Neural cell (in vitro differentiated cells): ENCODE measurements around the gene TRMT11.

Source experiments
- CTCF ChIP-seq: fragments of 450-650 bp; IDR thresholded peaks from 2 replicates; pipeline ENCODE4 v1.5.1; 2014; ENCODE audit warnings: antibody characterized with exemption, mild to moderate bottlenecking, moderate library complexity; ENCODE audit not compliant: poor library complexity, severe bottlenecking
- EP300 ChIP-seq: fragments of 450-650 bp; conservative IDR thresholded peaks from 2 replicates; pipeline ENCODE4 v1.6.1; 2014; ENCODE audit warnings: antibody characterized with exemption, mild to moderate bottlenecking, moderate library complexity; ENCODE audit not compliant: poor library complexity, severe bottlenecking
- EZH2 ChIP-seq: fragments of 200-600, 300-800 bp; shearing (Covaris generic), sonication (generic); IDR thresholded peaks from 2 replicates; pipeline ENCODE4 v1.6.1; 2014; ENCODE audit warnings: antibody characterized with exemption, low read length, borderline replicate concordance, mild to moderate bottlenecking; ENCODE audit not compliant: insufficient read depth, poor library complexity, severe bottlenecking
- MXI1 ChIP-seq: fragments of 450-650 bp; conservative IDR thresholded peaks from 2 replicates; pipeline ENCODE4 v1.6.1; 2014; ENCODE audit warnings: antibody characterized with exemption, mild to moderate bottlenecking; ENCODE audit not compliant: poor library complexity, severe bottlenecking
- TAF1 ChIP-seq: IDR thresholded peaks from 2 replicates; pipeline ENCODE4 v1.6.1; 2012; ENCODE audit warnings: low read depth

- TF ChIP-seq EZH2 (no peak), CTCF (no peak), TAF1 (no peak), MXI1 (no peak), EP300 (no peak)
These were observed 5.3 kb downstream of the TRMT11 start for GRCh38 chr6:125991653-125992052.
